HUES64 (cell line): Measurements from ENCODE around the gene DNAI2.

Experiments used
- H3K27ac ChIP-seq: 2 replicates; pipeline ENCODE4 v1.7.0; 2013; ENCODE audit warnings: low read depth, low read length, inconsistent platforms
- H3K27me3 ChIP-seq: 2 replicates; pipeline ENCODE4 v1.6.1; 2013; ENCODE audit warnings: mild to moderate bottlenecking, low read length; ENCODE audit not compliant: insufficient read depth
- H3K36me3 ChIP-seq: 2 replicates; pipeline ENCODE4 v1.6.1; 2013; ENCODE audit warnings: mild to moderate bottlenecking, low read length; ENCODE audit not compliant: insufficient read depth
- H3K4me1 ChIP-seq: 2 replicates; pipeline ENCODE4 v1.6.1; 2013; ENCODE audit warnings: mild to moderate bottlenecking, low read length, moderate library complexity; ENCODE audit not compliant: insufficient read depth
- H3K4me3 ChIP-seq: 2 replicates; pipeline ENCODE4 v1.5.1; 2013; ENCODE audit warnings: mild to moderate bottlenecking, low read length, moderate library complexity
- H3K9ac ChIP-seq: 2 replicates; pipeline ENCODE4 v1.6.1; 2013; ENCODE audit warnings: mild to moderate bottlenecking, low read depth, low read length
- H3K9me3 ChIP-seq: 2 replicates; pipeline ENCODE4 v1.6.1; 2013; ENCODE audit warnings: low read depth, low read length; ENCODE audit not compliant: insufficient read depth
- WGBS: fragments of 150-250, 120-280 bp; methylation state at CpG from one replicate; pipeline ENCODE4 v1.1.7; 2013; ENCODE audit warnings: missing lambda C conversion rate; 5-methylcytosine and 5-hydroxymethylcytosine counted together

The DNAI2 gene

GRCh38 chr17:74343526-74344284 lies 69.7 kb downstream of the DNAI2 start:
- no peaks in the 10 kb centered on the region for H3K4me1 ChIP-seq

GRCh38 chr17:74344658-74345057 lies 70.6 kb downstream of the DNAI2 start:
- no peak overlapping the region for H3K9ac ChIP-seq
- no peak overlapping the region for H3K27ac ChIP-seq
- 91% methylated on average over 21 of the region's 21 CpGs for WGBS
- no peaks in the 10 kb centered on the region for H3K36me3 ChIP-seq
- H3K4me3 ChIP-seq = no peak overlapping the region
- H3K9me3 ChIP-seq = no peaks in the 10 kb centered on the region
- H3K4me1 ChIP-seq = no peaks in the 10 kb centered on the region
- peaks cover 10% of the 10 kb centered on the region for H3K27me3 ChIP-seq

More at GRCh38 chr17:74343526-74344284, 69.7 kb downstream of the DNAI2 start:
- Histone ChIP-seq H3K9ac (no peak overlapping the region), H3K4me3 (no peak overlapping the region), H3K9me3 (no peaks in the 10 kb centered on the region), H3K27me3 (peaks cover 7% of the 10 kb centered on the region), H3K36me3 (no peaks in the 10 kb centered on the region), H3K27ac (no peak overlapping the region)
- 82% methylated on average over 9 of the region's 9 CpGs for WGBS

GRCh38 chr17:74345433-74346241 lies 71.6 kb downstream of the DNAI2 start:
- H3K27me3 ChIP-seq = peaks cover 17% of the 10 kb centered on the region
- 82% methylated on average over 13 of the region's 13 CpGs for WGBS
- H3K9ac ChIP-seq = no peak overlapping the region
- no peak overlapping the region for H3K27ac ChIP-seq
- no peaks in the 10 kb centered on the region for H3K9me3 ChIP-seq
- no peaks in the 10 kb centered on the region for H3K4me1 ChIP-seq
- no peak overlapping the region for H3K4me3 ChIP-seq
- H3K36me3 ChIP-seq = no peaks in the 10 kb centered on the region

- 95% methylated on average over 14 of the region's 14 CpGs for WGBS
- no peak overlapping the region for H3K4me3 ChIP-seq
- no peak overlapping the region for H3K9ac ChIP-seq
- no peaks in the 10 kb centered on the region for H3K4me1 ChIP-seq
- H3K27me3 ChIP-seq = peaks cover 37% of the 10 kb centered on the region
- no peaks in the 10 kb centered on the region for H3K9me3 ChIP-seq
- no peak overlapping the region for H3K27ac ChIP-seq
- no peaks in the 10 kb centered on the region for H3K36me3 ChIP-seq
Measured at GRCh38 chr17:74347646-74348045, 73.6 kb downstream of the DNAI2 start.

- Histone ChIP-seq H3K36me3 (no peaks in the 10 kb centered on the region), H3K9me3 (no peaks in the 10 kb centered on the region), H3K27me3 (peaks cover 52% of the 10 kb centered on the region), H3K4me1 (no peaks in the 10 kb centered on the region), H3K4me3 (no peak overlapping the region), H3K9ac (no peak overlapping the region), H3K27ac (no peak overlapping the region)
- 91% methylated on average over 19 of the region's 19 CpGs for WGBS
Measured at GRCh38 chr17:74349120-74349519, 75.1 kb downstream of the DNAI2 start.

- no peak overlapping the region for H3K9ac ChIP-seq
- no peaks in the 10 kb centered on the region for H3K36me3 ChIP-seq
- H3K27ac ChIP-seq = no peak overlapping the region
- no peaks in the 10 kb centered on the region for H3K9me3 ChIP-seq
- H3K4me1 ChIP-seq = no peaks in the 10 kb centered on the region
- no peak overlapping the region for H3K4me3 ChIP-seq
- WGBS = 83% methylated on average over 20 of the region's 20 CpGs
- H3K27me3 ChIP-seq = peaks cover 64% of the 10 kb centered on the region
Measured at GRCh38 chr17:74350486-74350885, 76.5 kb downstream of the DNAI2 start.

GRCh38 chr17:74351552-74352210 lies 77.6 kb downstream of the DNAI2 start:
- Histone ChIP-seq H3K27ac (no peak overlapping the region), H3K9ac (no peak overlapping the region), H3K4me3 (peak overlapping the region; percentile 40), H3K4me1 (no peaks in the 10 kb centered on the region), H3K36me3 (no peaks in the 10 kb centered on the region), H3K9me3 (no peaks in the 10 kb centered on the region), H3K27me3 (peaks cover 75% of the 10 kb centered on the region)
- WGBS = 6% methylated on average over 55 of the region's 55 CpGs

- 85% methylated on average over 10 of the region's 10 CpGs for WGBS
- Histone ChIP-seq H3K9me3 (no peaks in the 10 kb centered on the region), H3K4me1 (no peaks in the 10 kb centered on the region), H3K27me3 (peaks cover 90% of the 10 kb centered on the region), H3K9ac (no peak overlapping the region), H3K27ac (no peak overlapping the region), H3K4me3 (no peak overlapping the region), H3K36me3 (no peaks in the 10 kb centered on the region)
Measured at GRCh38 chr17:74353446-74354060, 79.5 kb downstream of the DNAI2 start.

- Histone ChIP-seq H3K27me3 (peaks cover 91% of the 10 kb centered on the region), H3K27ac (no peak overlapping the region), H3K9ac (no peak overlapping the region), H3K4me3 (no peak overlapping the region), H3K4me1 (no peaks in the 10 kb centered on the region), H3K9me3 (no peaks in the 10 kb centered on the region), H3K36me3 (no peaks in the 10 kb centered on the region)
- 13% methylated on average over 29 of the region's 29 CpGs for WGBS
Measured at GRCh38 chr17:74354123-74354522, 80.1 kb downstream of the DNAI2 start.

GRCh38 chr17:74354561-74354960 lies 80.5 kb downstream of the DNAI2 start:
- H3K27me3 ChIP-seq = peaks cover 91% of the 10 kb centered on the region
- H3K4me3 ChIP-seq = no peak overlapping the region
- no peak overlapping the region for H3K27ac ChIP-seq

GRCh38 chr17:74355065-74355464 lies 81.0 kb downstream of the DNAI2 start:
- Histone ChIP-seq H3K36me3 (no peaks in the 10 kb centered on the region), H3K9me3 (no peaks in the 10 kb centered on the region), H3K4me1 (no peaks in the 10 kb centered on the region), H3K27me3 (peaks cover 89% of the 10 kb centered on the region), H3K27ac (no peak overlapping the region), H3K4me3 (no peak overlapping the region), H3K9ac (no peak overlapping the region)
- WGBS = 81% methylated on average over 8 of the region's 8 CpGs

More at GRCh38 chr17:74354561-74354960, 80.5 kb downstream of the DNAI2 start:
- Histone ChIP-seq H3K4me1 (no peaks in the 10 kb centered on the region), H3K36me3 (no peaks in the 10 kb centered on the region), H3K9ac (no peak overlapping the region), H3K9me3 (no peaks in the 10 kb centered on the region)
- WGBS = 90% methylated on average over 10 of the region's 10 CpGs
